ENCODE results near the gene ADIPOQ.
"Not testable (repeated sequence)": the region's sequence is repeated elsewhere in the genome, so short reads cannot be mapped to it uniquely, and the experiment has no call there.

ADIPOQ gene

GRCh38 chr3:186842426-186843038 lies at the start of gene ADIPOQ:
TSS of gene ADIPOQ (plus strand) at chr3:186842710. CDS start at chr3:186853059, 10,349 bp downstream.
- DNase-seq: no peak

GRCh38 chr3:186798239-186798874 lies 44.2 kb upstream of the ADIPOQ start:
- no peak for DNase-seq

- no peak for DNase-seq
Measured at GRCh38 chr3:186800285-186800684, 42.2 kb upstream of the ADIPOQ start.

- DNase-seq: no peak
Measured at GRCh38 chr3:186802701-186803100, 39.8 kb upstream of the ADIPOQ start.

GRCh38 chr3:186803447-186803846 lies 39.1 kb upstream of the ADIPOQ start:
- not testable (repeated sequence) for DNase-seq

- DNase-seq: peak; percentile 86
Measured at GRCh38 chr3:186806089-186807055, 36.1 kb upstream of the ADIPOQ start, which contains the start of gene RFC4. TSS of gene RFC4 (minus strand) at chr3:186806482. CDS start at chr3:186804713, 1,769 bp downstream.

GRCh38 chr3:186807231-186807630 lies 35.3 kb upstream of the ADIPOQ start:
- no peak for DNase-seq

- no peak for DNase-seq
Measured at GRCh38 chr3:186810336-186810996, 32.0 kb upstream of the ADIPOQ start.

GRCh38 chr3:186811313-186811712 lies 31.2 kb upstream of the ADIPOQ start:
- DNase-seq: not testable (repeated sequence)

- no peak for DNase-seq
Measured at GRCh38 chr3:186814100-186814499, 28.4 kb upstream of the ADIPOQ start.

- no peak for DNase-seq
Measured at GRCh38 chr3:186815435-186815834, 27.1 kb upstream of the ADIPOQ start.

GRCh38 chr3:186818516-186818915 lies 24.0 kb upstream of the ADIPOQ start:
- DNase-seq: no peak

- no peak for DNase-seq
Measured at GRCh38 chr3:186818956-186819355, 23.6 kb upstream of the ADIPOQ start.

GRCh38 chr3:186821429-186822387 lies 20.8 kb upstream of the ADIPOQ start:
- DNase-seq: no peak

- not testable (repeated sequence) for DNase-seq
Measured at GRCh38 chr3:186822388-186822759, 20.1 kb upstream of the ADIPOQ start.

GRCh38 chr3:186823386-186823785 lies 19.1 kb upstream of the ADIPOQ start:
- no peak for DNase-seq

GRCh38 chr3:186824430-186825139 lies 17.9 kb upstream of the ADIPOQ start:
- no peak for DNase-seq

- no peak for DNase-seq
Measured at GRCh38 chr3:186825294-186825821, 17.2 kb upstream of the ADIPOQ start.

- DNase-seq: no peak
Measured at GRCh38 chr3:186825872-186826409, 16.6 kb upstream of the ADIPOQ start.

GRCh38 chr3:186826410-186826975 lies 16.0 kb upstream of the ADIPOQ start:
- no peak for DNase-seq
